IMR-90 (cell line): ENCODE data around the gene PITX2. TPM values are rescaled to one million over a fixed set of nuclear protein-coding genes. Genes with fewer than 3 reads are reported as not detected.

ENCODE experiments used
- ATAC-seq: fragments of 200-7000 bp; cut with Tn5 transposase; 2 replicates; pipeline ENCODE4 v1.9.1; 2020; ENCODE audit warnings: low read depth, mild to moderate bottlenecking, moderate library complexity
- BruUV-seq: library from RNA; stranded (reverse); fragments of 400-500 nt; replicated peaks from 2 replicates; lab custom pipeline; 2021; lab: Mats Ljungman, UMichigan
- CTCF ChIA-PET: fragments of 300-600 bp; formaldehyde crosslinking; extraction: SDS; loops from one replicate; lab custom pipeline; 2021; ENCODE audit warnings: antibody characterized with exemption; lab: Yijun Ruan, JAX
- POLR2A ChIA-PET: fragments of 300-600 bp; sonication (Branson Sonifier 250); formaldehyde crosslinking; loops from one replicate; lab custom pipeline; 2022; ENCODE audit warnings: antibody characterized with exemption; ENCODE audit not compliant: unreplicated experiment; lab: Charles Lee
- DNase-seq: peaks from one replicate; pipeline ENCODE4 v3.0.0; 2013
- H2AFZ ChIP-seq: replicated peaks from 2 replicates; pipeline ENCODE3; 2013; ENCODE audit warnings: low read length, mild to moderate bottlenecking; ENCODE audit not compliant: poor library complexity
- H2AK5ac ChIP-seq: 2 replicates; pipeline ENCODE4 v1.6.1; 2013; ENCODE audit warnings: low read depth, low read length, inconsistent platforms
- H2AK9ac ChIP-seq: replicated peaks from 2 replicates; pipeline ENCODE3; 2013; ENCODE audit warnings: mild to moderate bottlenecking, low read depth, low read length, moderate library complexity; ENCODE audit not compliant: poor library complexity
- H2BK120ac ChIP-seq: 2 replicates; pipeline ENCODE4 v1.6.1; 2013; ENCODE audit warnings: low read depth, low read length, inconsistent platforms
- H2BK15ac ChIP-seq: 3 replicates; pipeline ENCODE4 v1.6.1; 2013; ENCODE audit warnings: low read depth, low read length, inconsistent platforms
- H2BK20ac ChIP-seq: 2 replicates; pipeline ENCODE4 v1.6.1; 2013; ENCODE audit warnings: low read depth, mild to moderate bottlenecking, inconsistent platforms, low read length, moderate library complexity
- H2BK5ac ChIP-seq: 2 replicates; pipeline ENCODE4 v1.6.1; 2013; ENCODE audit warnings: mild to moderate bottlenecking, low read depth, low read length, inconsistent platforms; ENCODE audit not compliant: poor library complexity, severe bottlenecking
- H3K14ac ChIP-seq: replicated peaks from 2 replicates; pipeline ENCODE4 v1.6.1; 2013; ENCODE audit warnings: low read depth, low read length, inconsistent platforms
- H3K18ac ChIP-seq: 2 replicates; pipeline ENCODE4 v1.6.1; 2013; ENCODE audit warnings: low read depth, low read length, control low read depth
- H3K23ac ChIP-seq: 2 replicates; pipeline ENCODE4 v1.6.1; 2013; ENCODE audit warnings: low read depth, low read length, inconsistent platforms
- H3K27ac ChIP-seq: 2 replicates; pipeline ENCODE4 v1.5.1; 2013; ENCODE audit warnings: mild to moderate bottlenecking, control low read depth, low read length; ENCODE audit not compliant: insufficient read depth
- H3K27me3 ChIP-seq: 2 replicates; pipeline ENCODE4 v1.6.1; 2013; ENCODE audit warnings: low read length; ENCODE audit not compliant: control insufficient read depth, insufficient read depth
- H3K36me3 ChIP-seq: 2 replicates; pipeline ENCODE4 v1.6.1; 2013; ENCODE audit warnings: low read length, mixed read lengths; ENCODE audit not compliant: control insufficient read depth, insufficient read depth
- H3K4ac ChIP-seq: 2 replicates; pipeline ENCODE4 v1.6.1; 2013; ENCODE audit warnings: low read depth, low read length, inconsistent platforms
- H3K4me1 ChIP-seq: 2 replicates; pipeline ENCODE4 v1.6.1; 2013; ENCODE audit warnings: low read length, mixed read lengths; ENCODE audit not compliant: control insufficient read depth, insufficient read depth
- H3K4me2 ChIP-seq: 2 replicates; pipeline ENCODE4 v1.6.1; 2013; ENCODE audit warnings: low read depth, mild to moderate bottlenecking, control low read depth, low read length, moderate library complexity
- H3K4me3 ChIP-seq: 2 replicates; pipeline ENCODE4 v1.5.1; 2013; ENCODE audit warnings: low read depth, mild to moderate bottlenecking, control low read depth, low read length, moderate library complexity; ENCODE audit not compliant: insufficient read depth
- H3K56ac ChIP-seq: 2 replicates; pipeline ENCODE4 v1.6.1; 2013; ENCODE audit warnings: low read length, inconsistent platforms; ENCODE audit not compliant: insufficient read depth; ENCODE audit errors: extremely low read depth
- H3K79me1 ChIP-seq, 2 experiments: 2 replicates each; pipeline ENCODE4 v1.6.1; 2013; ENCODE audit warnings: low read length in 2 of 2, inconsistent platforms in 1 of 2, low read depth in 1 of 2
- H3K9ac ChIP-seq: 2 replicates; pipeline ENCODE4 v1.6.1; 2013; ENCODE audit warnings: low read depth, low read length, control low read depth
- H3K9me1 ChIP-seq: 2 replicates; pipeline ENCODE4 v1.6.1; 2013; ENCODE audit warnings: low read length, inconsistent platforms; ENCODE audit not compliant: insufficient read depth
- H3K9me3 ChIP-seq: 2 replicates; pipeline ENCODE4 v1.6.1; 2013; ENCODE audit warnings: low read length; ENCODE audit not compliant: control insufficient read depth, insufficient read depth
- H4K20me1 ChIP-seq: 2 replicates; pipeline ENCODE4 v1.6.1; 2013; ENCODE audit warnings: low read length, inconsistent platforms; ENCODE audit not compliant: insufficient read depth
- H4K5ac ChIP-seq: 2 replicates; pipeline ENCODE4 v1.6.1; 2013; ENCODE audit warnings: mild to moderate bottlenecking, low read depth, low read length, control low read depth
- H4K8ac ChIP-seq, 2 experiments: 2 replicates each; pipeline ENCODE4 v1.6.1; 2013; ENCODE audit warnings: low read depth in 2 of 2, low read length in 2 of 2, control low read depth in 1 of 2, inconsistent platforms in 1 of 2
- H4K91ac ChIP-seq: 2 replicates; pipeline ENCODE4 v1.6.1; 2013; ENCODE audit warnings: low read depth, low read length, inconsistent platforms; ENCODE audit not compliant: insufficient read depth
- BHLHE40 ChIP-seq: fragments of 150-350 bp; IDR thresholded peaks from 2 replicates; pipeline ENCODE4 v1.6.1; 2016; ENCODE audit warnings: mild to moderate bottlenecking, low read depth, low read length
- CEBPB ChIP-seq: IDR thresholded peaks from 2 replicates; pipeline ENCODE4 v1.6.1; 2012; ENCODE audit warnings: low read depth, low read length, improper control_type of control experiment
- CHD1 ChIP-seq: IDR thresholded peaks from 2 replicates; pipeline ENCODE4 v1.6.1; 2012; ENCODE audit warnings: low read depth, low read length, improper control_type of control experiment
- FOS ChIP-seq: fragments of 150-350 bp; IDR thresholded peaks from 2 replicates; pipeline ENCODE4 v1.6.1; 2016; ENCODE audit warnings: low read depth, low read length
- MAFK ChIP-seq: IDR thresholded peaks from 2 replicates; pipeline ENCODE4 v1.6.1; 2012; ENCODE audit warnings: low read depth, low read length, improper control_type of control experiment
- MAZ ChIP-seq: IDR thresholded peaks from 2 replicates; pipeline ENCODE4 v1.6.1; 2012; ENCODE audit warnings: low read depth, mild to moderate bottlenecking, low read length, improper control_type of control experiment, moderate library complexity, borderline replicate concordance
- MXI1 ChIP-seq: IDR thresholded peaks from 2 replicates; pipeline ENCODE4 v1.6.1; 2012; ENCODE audit warnings: low read depth, mild to moderate bottlenecking, low read length, moderate library complexity, borderline replicate concordance
- NFE2L2 ChIP-seq: fragments of 150-350 bp; IDR thresholded peaks from 2 replicates; pipeline ENCODE4 v1.6.1; 2016; ENCODE audit warnings: low read depth, mild to moderate bottlenecking, low read length
- POLR2A ChIP-seq: IDR thresholded peaks from 2 replicates; pipeline ENCODE4 v1.6.1; 2012; ENCODE audit warnings: mild to moderate bottlenecking, low read depth, low read length
- RAD21 ChIP-seq: IDR thresholded peaks from 2 replicates; pipeline ENCODE4 v1.6.1; 2012; ENCODE audit warnings: low read length, improper control_type of control experiment
- RCOR1 ChIP-seq: IDR thresholded peaks from 2 replicates; pipeline ENCODE4 v1.6.1; 2012; ENCODE audit warnings: mild to moderate bottlenecking, low read length, improper control_type of control experiment; ENCODE audit not compliant: insufficient replicate concordance
- RFX5 ChIP-seq: IDR thresholded peaks from 2 replicates; pipeline ENCODE4 v1.8.0; 2012; ENCODE audit warnings: low read depth, mild to moderate bottlenecking, low read length, moderate library complexity
- SMC3 ChIP-seq: fragments of 150-350 bp; IDR thresholded peaks from 2 replicates; pipeline ENCODE4 v1.6.1; 2016; ENCODE audit warnings: low read depth, mild to moderate bottlenecking, antibody characterized with exemption, low read length, moderate library complexity
- USF2 ChIP-seq: fragments of 150-350 bp; IDR thresholded peaks from 2 replicates; pipeline ENCODE4 v1.6.1; 2017; ENCODE audit warnings: mild to moderate bottlenecking, antibody characterized with exemption, low read length, low read depth
- WGBS, 2 experiments: methylation state at CpG; one replicate each; pipeline versions ENCODE4 v1.1.5 to v1.1.7; 2013; ENCODE audit warnings: missing lambda C conversion rate in 2 of 2; ENCODE audit not compliant: insufficient read length in 1 of 2; ENCODE audit errors: extremely low coverage in 2 of 2; 5-methylcytosine and 5-hydroxymethylcytosine counted together
- dilution Hi-C: fragments of 300-500 bp; cut with HindIII; formaldehyde crosslinking; loops from one replicate; pipeline ENCODE4 v1.14.3; 2018; ENCODE audit warnings: low sequenced_read_pairs; ENCODE audit not compliant: unreplicated experiment
- in situ Hi-C: fragments of 300-500 bp; cut with MboI; formaldehyde crosslinking; loops from 3 replicates; pipeline ENCODE4 v1.14.3; 2019; ENCODE audit warnings: low sequenced_read_pairs, inconsistent platforms, mixed read lengths
- intact Hi-C: fragments of 100-400 bp; cut with micrococcal nuclease; formaldehyde crosslinking; loops from 2 replicates; pipeline ENCODE4 v1.10.0; 2022
- polyA plus RNA-seq, 3 experiments: library from polyadenylated mRNA; depleted of rRNA; stranded (reverse); fragments of >200 nt; gene quantifications; 2 replicates each; pipeline ENCODE4 v1.2.3, GENCODE V29; 2012; ENCODE audit warnings: low replicate concordance in 1 of 3
- total RNA-seq: library from RNA; depleted of rRNA; stranded (reverse); fragments of >200 nt; gene quantifications from 2 replicates; pipeline ENCODE4 v1.2.3, GENCODE V29; 2012
- TF ChIP-seq, protein P1 (sequence below): conservative IDR thresholded peaks from 2 replicates; pipeline ENCODE4 v1.5.1; 2012; ENCODE audit warnings: mild to moderate bottlenecking, low read depth, low read length, improper control_type of control experiment
- TF ChIP-seq, protein P2 (sequence below): fragments of 150-350 bp; IDR thresholded peaks from 2 replicates; pipeline ENCODE4 v1.6.1; 2016; ENCODE audit warnings: low read depth, mild to moderate bottlenecking, low read length, moderate library complexity, borderline replicate concordance

Gene PITX2
- total and polyA plus RNA-seq, 2 of the 4 experiments (the other 2 are of a cell fraction) = 3.0 to 6.3 TPM

GRCh38 chr4:110667670-110668069 lies 44.8 kb upstream of the PITX2 start:
- Histone ChIP-seq H2BK120ac (no peak overlapping the region), H3K9ac (no peak overlapping the region), H2BK20ac (no peak overlapping the region), H2AFZ (no peak overlapping the region), H3K36me3 (no peaks in the 10 kb centered on the region), H3K9me3 (no peaks in the 10 kb centered on the region), H3K4me1 (peaks cover 3% of the 10 kb centered on the region; the same call in 1 of the 2 replicates), H4K5ac (no peak overlapping the region), H3K14ac (no peak overlapping the region), H2BK5ac (no peak overlapping the region), H3K27ac (no peak overlapping the region), H3K4ac (no peak overlapping the region), H3K4me3 (no peak overlapping the region), H2AK9ac (no peak overlapping the region), H4K91ac (no peak overlapping the region), H4K20me1 (no peaks in the 10 kb centered on the region), H3K56ac (no peak overlapping the region), H4K8ac (no peak overlapping the region), H3K23ac (no peak overlapping the region), H3K18ac (no peak overlapping the region), H3K9me1 (0 out of 2 replicates have a peak, but pooled peaks cover 5% of the 10 kb centered on the region), H3K4me2 (no peak overlapping the region), H2BK15ac (no peak overlapping the region), H3K27me3 (no peaks in the 10 kb centered on the region), H2AK5ac (no peak overlapping the region), H3K79me1 (no peaks in the 10 kb centered on the region)
- no peak for DNase-seq
- no CpG with 5 or more reads among the region's 3 CpGs for WGBS, 2 experiments
- in situ Hi-C loops (no loop called here), dilution Hi-C loops (no loop called here), intact Hi-C loops (no loop called here)
- CTCF ChIA-PET = interaction anchor here (0.7 kb wide), 1 partner anchor 1365 kb away, joined by 3 read pairs; no protein-coding TSS in a partner anchor
- POLR2A ChIA-PET = no interaction called here
- no TSS peak for BruUV-seq
- TF ChIP-seq CHD1 = no peak
- no peak for TF ChIP-seq MAZ
- TF ChIP-seq CEBPB = no peak
- TF ChIP-seq RCOR1 = no peak
- no peak for TF ChIP-seq POLR2A
- TF ChIP-seq RFX5 = no peak
- TF ChIP-seq RAD21 = no peak
- TF ChIP-seq FOS = no peak
- TF ChIP-seq NFE2L2 = no peak
- TF ChIP-seq MXI1 = no peak
- TF ChIP-seq, protein P1, sequence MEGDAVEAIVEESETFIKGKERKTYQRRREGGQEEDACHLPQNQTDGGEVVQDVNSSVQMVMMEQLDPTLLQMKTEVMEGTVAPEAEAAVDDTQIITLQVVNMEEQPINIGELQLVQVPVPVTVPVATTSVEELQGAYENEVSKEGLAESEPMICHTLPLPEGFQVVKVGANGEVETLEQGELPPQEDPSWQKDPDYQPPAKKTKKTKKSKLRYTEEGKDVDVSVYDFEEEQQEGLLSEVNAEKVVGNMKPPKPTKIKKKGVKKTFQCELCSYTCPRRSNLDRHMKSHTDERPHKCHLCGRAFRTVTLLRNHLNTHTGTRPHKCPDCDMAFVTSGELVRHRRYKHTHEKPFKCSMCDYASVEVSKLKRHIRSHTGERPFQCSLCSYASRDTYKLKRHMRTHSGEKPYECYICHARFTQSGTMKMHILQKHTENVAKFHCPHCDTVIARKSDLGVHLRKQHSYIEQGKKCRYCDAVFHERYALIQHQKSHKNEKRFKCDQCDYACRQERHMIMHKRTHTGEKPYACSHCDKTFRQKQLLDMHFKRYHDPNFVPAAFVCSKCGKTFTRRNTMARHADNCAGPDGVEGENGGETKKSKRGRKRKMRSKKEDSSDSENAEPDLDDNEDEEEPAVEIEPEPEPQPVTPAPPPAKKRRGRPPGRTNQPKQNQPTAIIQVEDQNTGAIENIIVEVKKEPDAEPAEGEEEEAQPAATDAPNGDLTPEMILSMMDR = no peak
- TF ChIP-seq MAFK = no peak
- no peak for TF ChIP-seq USF2
- TF ChIP-seq BHLHE40 = no peak
- TF ChIP-seq SMC3 = no peak
- TF ChIP-seq, protein P2, sequence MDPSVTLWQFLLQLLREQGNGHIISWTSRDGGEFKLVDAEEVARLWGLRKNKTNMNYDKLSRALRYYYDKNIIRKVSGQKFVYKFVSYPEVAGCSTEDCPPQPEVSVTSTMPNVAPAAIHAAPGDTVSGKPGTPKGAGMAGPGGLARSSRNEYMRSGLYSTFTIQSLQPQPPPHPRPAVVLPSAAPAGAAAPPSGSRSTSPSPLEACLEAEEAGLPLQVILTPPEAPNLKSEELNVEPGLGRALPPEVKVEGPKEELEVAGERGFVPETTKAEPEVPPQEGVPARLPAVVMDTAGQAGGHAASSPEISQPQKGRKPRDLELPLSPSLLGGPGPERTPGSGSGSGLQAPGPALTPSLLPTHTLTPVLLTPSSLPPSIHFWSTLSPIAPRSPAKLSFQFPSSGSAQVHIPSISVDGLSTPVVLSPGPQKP = no peak
- ATAC-seq = no peak
